UCSD-AML1 (cell line): Measurements from ENCODE around the gene VCAN.

Experiments used
- DNase-seq: peaks from one replicate; lab custom pipeline; 2025; ENCODE audit not compliant: unreplicated experiment; lab: John Stamatoyannopoulos, UW

VCAN gene

DNA sequence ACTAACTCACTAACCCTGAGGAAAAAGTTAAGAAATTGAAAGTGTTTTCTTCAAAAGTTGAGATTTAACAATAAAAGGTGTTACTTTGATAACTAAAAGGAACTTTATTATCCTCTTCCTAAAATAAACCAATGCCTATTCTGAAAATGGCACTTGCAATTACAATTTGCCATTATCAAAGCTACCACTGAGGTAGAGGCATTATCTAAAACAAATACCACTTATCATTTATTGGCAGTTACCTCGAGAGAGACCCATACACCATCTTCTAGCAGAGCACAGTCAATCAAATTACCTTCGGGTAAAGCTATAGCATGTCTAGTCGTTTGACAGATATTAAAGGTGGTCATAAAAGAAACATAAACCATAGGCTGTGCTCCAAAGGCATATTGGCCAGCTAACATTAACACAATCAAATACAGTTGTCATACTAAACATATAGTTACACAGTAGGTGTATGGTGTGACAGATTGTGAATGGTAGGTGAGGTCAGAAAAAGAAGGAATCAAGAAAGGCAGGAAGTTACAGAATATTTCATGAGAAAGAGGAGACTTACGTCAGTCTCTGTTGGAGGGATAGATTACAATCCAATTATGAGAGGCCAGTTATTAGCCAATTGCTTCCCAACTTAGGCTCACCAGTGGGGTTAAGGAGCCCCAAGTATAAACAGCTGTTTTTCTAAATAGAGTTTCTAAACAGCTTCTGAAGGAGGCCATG, 56.3 kb downstream of the VCAN start:
- DNase-seq = no peak

DNA sequence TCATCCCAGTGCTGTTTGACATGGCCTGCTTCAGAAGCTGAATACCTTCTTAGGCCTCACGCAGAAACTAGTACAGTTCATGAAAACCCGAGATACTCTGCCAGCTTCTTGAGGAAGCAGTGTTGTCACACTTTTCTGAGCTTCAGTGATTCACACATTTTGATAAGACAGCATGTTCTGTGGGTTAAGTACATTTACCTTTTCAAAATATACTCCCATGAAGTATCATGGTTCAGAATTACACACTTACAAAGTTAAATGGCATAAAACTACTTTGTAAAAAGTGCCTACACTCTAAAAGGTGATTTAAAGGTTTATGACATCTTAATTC, 56.9 kb downstream of the VCAN start:
- DNase-seq = no peak

- DNase-seq = no peak
Observed at GRCh38 chr5:83530193-83530592, 58.6 kb downstream of the VCAN start.

GRCh38 chr5:83531661-83532060, 60.1 kb downstream of the VCAN start:
- no peak for DNase-seq

- DNase-seq = no peak
Observed at GRCh38 chr5:83538786-83539462, 67.4 kb downstream of the VCAN start.

- no peak for DNase-seq
Observed at GRCh38 chr5:83539463-83539790, 67.9 kb downstream of the VCAN start.

DNA sequence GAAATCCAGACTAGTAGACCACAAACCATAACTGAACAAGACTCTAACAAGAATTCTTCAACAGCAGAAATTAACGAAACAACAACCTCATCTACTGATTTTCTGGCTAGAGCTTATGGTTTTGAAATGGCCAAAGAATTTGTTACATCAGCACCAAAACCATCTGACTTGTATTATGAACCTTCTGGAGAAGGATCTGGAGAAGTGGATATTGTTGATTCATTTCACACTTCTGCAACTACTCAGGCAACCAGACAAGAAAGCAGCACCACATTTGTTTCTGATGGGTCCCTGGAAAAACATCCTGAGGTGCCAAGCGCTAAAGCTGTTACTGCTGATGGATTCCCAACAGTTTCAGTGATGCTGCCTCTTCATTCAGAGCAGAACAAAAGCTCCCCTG, 68.6 kb downstream of the VCAN start:
- DNase-seq = no peak

GRCh38 chr5:83540783-83541182, 69.2 kb downstream of the VCAN start:
- no peak for DNase-seq

DNA sequence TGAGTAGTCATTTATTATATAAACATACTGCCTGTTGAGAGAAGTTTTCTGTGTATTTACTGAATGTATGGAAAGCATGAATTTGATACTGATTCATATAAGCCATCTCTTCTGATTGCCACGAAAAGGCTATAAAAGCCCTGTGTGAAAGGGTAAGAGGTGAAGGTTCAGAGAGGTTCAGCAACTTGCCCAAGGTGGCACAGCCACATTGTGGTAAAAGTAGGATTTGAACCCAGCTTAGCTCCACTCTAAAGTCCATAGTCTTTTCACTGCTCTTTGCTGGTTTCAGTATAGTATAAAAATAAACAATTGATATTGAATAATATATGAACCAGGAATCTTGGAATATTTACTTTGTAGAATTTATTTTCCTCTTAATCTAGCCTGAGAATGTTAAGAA, 71.3 kb downstream of the VCAN start:
- no peak for DNase-seq

GRCh38 chr5:83543898-83544297, 72.4 kb downstream of the VCAN start:
- DNase-seq = no peak

DNA sequence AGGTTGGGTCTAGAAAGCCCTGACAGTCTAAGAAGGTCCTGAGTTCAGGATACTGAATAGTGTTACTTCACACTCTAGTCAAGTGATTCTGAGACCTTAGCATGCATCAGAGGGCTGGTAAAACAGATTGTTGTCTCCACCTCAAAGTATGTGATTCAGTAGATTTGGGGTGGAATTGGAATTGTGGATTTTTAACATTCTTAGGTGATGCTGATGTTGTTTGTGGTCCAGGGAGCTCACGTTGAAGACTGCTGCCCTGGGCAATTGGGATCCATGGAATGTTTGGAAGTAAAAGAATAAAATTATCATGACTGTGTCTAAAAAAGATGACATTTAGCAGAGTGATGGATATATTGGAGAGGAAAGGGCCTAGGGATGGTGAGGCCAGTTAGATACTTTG, 75.6 kb downstream of the VCAN start:
- no peak for DNase-seq

DNA sequence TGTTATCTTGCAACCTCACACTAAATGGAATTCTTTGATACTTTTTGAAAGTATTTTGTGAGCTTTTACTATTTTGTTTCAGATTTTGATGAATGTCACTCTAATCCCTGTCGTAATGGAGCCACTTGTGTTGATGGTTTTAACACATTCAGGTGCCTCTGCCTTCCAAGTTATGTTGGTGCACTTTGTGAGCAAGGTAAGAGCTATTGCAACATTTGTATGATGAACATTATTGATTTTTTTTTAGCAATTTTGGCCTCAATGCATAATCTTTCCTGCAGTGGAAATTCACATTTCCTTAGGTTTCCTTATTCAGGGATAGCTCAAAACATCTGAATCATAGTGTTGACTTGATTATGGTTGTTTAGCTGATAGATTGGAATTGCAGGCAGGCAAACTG, 76.3 kb downstream of the VCAN start:
- DNase-seq = no peak

- DNase-seq = no peak
Observed at GRCh38 chr5:83548581-83548980, 77.0 kb downstream of the VCAN start.

- DNase-seq = no peak
Observed at GRCh38 chr5:83549076-83549475, 77.5 kb downstream of the VCAN start.

GRCh38 chr5:83549674-83550073, 78.1 kb downstream of the VCAN start:
- DNase-seq = no peak

DNA sequence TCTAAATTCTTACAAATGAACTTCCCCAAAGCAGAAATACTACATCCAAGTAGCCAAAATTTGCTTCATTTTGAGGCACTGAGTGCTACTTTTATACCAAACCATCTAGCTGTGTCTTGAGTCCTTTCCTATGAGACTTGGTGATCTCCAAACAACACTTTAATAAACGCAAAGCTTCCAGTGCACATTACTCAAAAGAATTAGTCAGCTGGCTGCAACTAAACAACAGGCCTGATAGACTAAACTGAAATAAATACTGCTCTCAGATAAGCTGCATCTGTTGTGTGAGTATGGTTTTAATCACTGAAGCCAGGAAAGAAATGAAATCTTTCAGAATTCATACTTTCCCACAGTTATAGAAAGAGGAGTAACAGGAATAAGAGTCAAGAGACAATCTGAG, 80.3 kb downstream of the VCAN start:
- DNase-seq = no peak

- DNase-seq = no peak
Observed at GRCh38 chr5:83552275-83552674, 80.7 kb downstream of the VCAN start.

DNA sequence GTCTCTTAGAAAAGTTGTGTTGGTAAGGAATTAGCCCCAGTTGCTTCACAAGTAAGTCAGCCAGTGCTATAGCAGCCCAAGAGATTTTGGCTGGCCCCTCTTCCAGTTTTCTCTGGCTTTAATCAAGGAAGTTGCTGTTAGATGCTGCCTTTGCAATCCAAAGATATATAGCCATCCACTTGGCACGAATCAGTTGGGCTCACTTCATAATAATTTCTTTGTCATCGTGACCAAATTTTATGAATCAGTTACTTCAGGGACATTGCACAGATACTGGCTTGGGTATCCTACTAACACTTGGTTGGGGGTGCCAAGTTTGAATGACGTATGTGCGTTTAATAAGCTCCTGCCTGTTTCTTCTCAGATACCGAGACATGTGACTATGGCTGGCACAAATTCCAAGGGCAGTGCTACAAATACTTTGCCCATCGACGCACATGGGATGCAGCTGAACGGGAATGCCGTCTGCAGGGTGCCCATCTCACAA, 81.5 kb downstream of the VCAN start:
- DNase-seq = no peak

GRCh38 chr5:83554133-83554532, 82.6 kb downstream of the VCAN start:
- no peak for DNase-seq

DNA sequence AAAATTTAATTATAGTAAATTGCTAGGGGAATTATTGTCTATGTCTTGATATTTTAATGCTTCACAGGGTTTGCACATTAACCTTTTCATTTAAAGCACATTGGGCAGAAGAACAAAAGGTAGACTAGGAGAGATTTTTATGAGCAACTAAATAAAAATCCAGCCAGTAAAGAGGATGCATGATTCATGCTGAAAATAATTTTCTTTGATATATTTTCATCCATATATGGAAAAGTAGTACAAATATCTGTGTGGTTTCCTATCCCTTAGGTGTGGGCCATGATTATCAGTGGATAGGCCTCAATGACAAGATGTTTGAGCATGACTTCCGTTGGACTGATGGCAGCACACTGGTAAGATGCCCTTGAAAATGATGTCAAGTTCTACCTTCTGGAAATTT, 83.1 kb downstream of the VCAN start:
- DNase-seq = no peak

GRCh38 chr5:83555263-83555662, 83.7 kb downstream of the VCAN start:
- no peak for DNase-seq

- no peak for DNase-seq
Observed at GRCh38 chr5:83556190-83556589, 84.6 kb downstream of the VCAN start.
